Stimulated activated CD8-positive, alpha-beta memory T cell treated with anti-CD3 and anti-CD28 coated beads, Interleukin-12 subunit alpha, Interleukin-12 subunit beta, amount 100 ng/mL, for 24 hours (primary cell): ENCODE data around the gene TMEM154.
"Not testable (repeated sequence)": the region's sequence is repeated elsewhere in the genome, so short reads cannot be mapped to it uniquely, and the experiment has no call there.

Experiments used
- DNase-seq: peaks from one replicate; pipeline ENCODE4 v3.0.0-alpha.2; 2020; ENCODE audit errors: extremely low read depth

The TMEM154 gene

GRCh38 chr4:152667781-152668180 lies 12.0 kb downstream of the TMEM154 start:
- DNase-seq = no peak

- DNase-seq = no peak
These were observed 12.9 kb downstream of the TMEM154 start for GRCh38 chr4:152666946-152667345.

- no peak for DNase-seq
These were observed 14.0 kb downstream of the TMEM154 start for GRCh38 chr4:152665691-152666395.

- not testable (repeated sequence) for DNase-seq
These were observed 15.8 kb downstream of the TMEM154 start for GRCh38 chr4:152664067-152664378.

- DNase-seq = no peak
These were observed 16.4 kb downstream of the TMEM154 start for GRCh38 chr4:152663203-152664066.

GRCh38 chr4:152661649-152662048 lies 18.1 kb downstream of the TMEM154 start:
- DNase-seq = no peak

GRCh38 chr4:152660526-152660925 lies 19.3 kb downstream of the TMEM154 start:
- DNase-seq = no peak

- no peak for DNase-seq
These were observed 20.0 kb downstream of the TMEM154 start for GRCh38 chr4:152659806-152660205.

- DNase-seq = no peak
These were observed 22.1 kb downstream of the TMEM154 start for GRCh38 chr4:152657657-152658056.

- no peak for DNase-seq
These were observed 24.3 kb downstream of the TMEM154 start for GRCh38 chr4:152655272-152656129.

GRCh38 chr4:152652102-152652501 lies 27.7 kb downstream of the TMEM154 start:
- no peak for DNase-seq

- no peak for DNase-seq
These were observed 28.2 kb downstream of the TMEM154 start for GRCh38 chr4:152651473-152652060.

- DNase-seq = no peak
These were observed 33.6 kb downstream of the TMEM154 start for GRCh38 chr4:152646221-152646620.

- no peak for DNase-seq
These were observed 35.7 kb downstream of the TMEM154 start for GRCh38 chr4:152644130-152644529.

GRCh38 chr4:152643153-152644035 lies 36.4 kb downstream of the TMEM154 start:
- no peak for DNase-seq

GRCh38 chr4:152640058-152640921 lies 39.5 kb downstream of the TMEM154 start:
- DNase-seq = no peak

- no peak for DNase-seq
These were observed 43.9 kb downstream of the TMEM154 start for GRCh38 chr4:152635851-152636250.

GRCh38 chr4:152634110-152634760 lies 45.6 kb downstream of the TMEM154 start:
- DNase-seq = no peak

GRCh38 chr4:152633118-152633517 lies 46.7 kb downstream of the TMEM154 start:
- no peak for DNase-seq
